Left cardiac atrium (tissue), 4 donors: Measurements from ENCODE around the gene NR6A1. TPM values are rescaled to one million over a fixed set of nuclear protein-coding genes. Genes with fewer than 3 reads are reported as not detected.
A peak's percentile ranks its signal among the peaks of the same experiment; 100 is the strongest.

Source experiments
- ATAC-seq, 2 donors: fragments of 200-7000 bp; cut with Tn5 transposase; one replicate each; pipeline ENCODE4 v1.9.1; 2020; ENCODE audit warnings: mild to moderate bottlenecking in 2 of 2, moderate library complexity in 2 of 2
- DNase-seq: peaks from one replicate; pipeline ENCODE4 v3.0.0-alpha.2; 2020
- intact Hi-C, 2 donors: fragments of 100-400 bp; cut with DNase I; formaldehyde crosslinking; loops; one replicate each; pipeline versions ENCODE4 v1.14.1 to v1.15.1; 2022 to 2023
- total RNA-seq, 2 donors: library from RNA; stranded (reverse); fragmentation: NEBNext Ultra II Directional; extraction: Animal tissue kit (Norgen Biotek cat#: 25700); gene quantifications; one replicate each; pipeline ENCODE4 v1.2.1, GENCODE V29; 2021
- donor health status: DM: no; HTN: yes; CAD: no.
- donor health status: DM: no; HTN: yes; CAD: no; lungs with severe emphysema.
- donor health status: DM: yes; HTN: yes; CAD: no.
- donor health status: Dilated cardiomyopathy.

The NR6A1 gene
- total RNA-seq, 2 donors from 2014 or later, result 1.2 to 1.3 TPM

DNA sequence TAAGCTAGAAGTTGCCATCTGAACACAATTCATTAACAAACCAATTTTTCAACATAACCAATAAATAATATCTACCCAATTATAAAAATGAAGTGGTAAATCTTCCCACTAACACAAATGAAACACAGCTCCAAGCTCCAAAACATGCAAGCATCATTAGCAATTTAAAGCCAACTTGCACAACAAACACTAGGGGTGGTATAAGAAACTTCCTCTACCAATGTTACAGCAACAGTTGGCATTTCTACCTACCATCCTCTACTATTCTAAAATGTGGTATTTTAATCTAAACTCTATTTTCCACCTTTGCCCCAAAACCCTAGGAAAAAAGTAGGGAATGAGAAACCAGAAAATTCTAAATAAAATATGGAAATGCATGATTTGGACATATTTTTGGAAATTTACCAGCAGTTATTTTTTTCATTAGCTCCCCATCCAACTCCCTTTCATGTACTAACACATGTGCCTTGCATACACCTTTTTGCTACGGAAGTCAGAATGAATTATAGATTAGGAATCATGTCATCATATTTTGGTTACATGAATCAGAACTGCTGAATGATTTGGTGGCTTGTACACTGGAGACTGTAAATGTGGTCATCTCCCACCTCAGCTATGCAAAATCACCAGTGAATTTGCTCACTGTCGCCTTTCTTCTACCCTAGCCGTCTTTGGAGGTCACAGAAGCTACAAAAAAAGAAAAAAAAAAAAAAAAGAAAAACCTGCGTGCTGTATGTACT lies 4.1 kb downstream of the NR6A1 start:
- ATAC-seq (no peak), DNase-seq (no peak)
- intact Hi-C loops, result no loop called here

DNA sequence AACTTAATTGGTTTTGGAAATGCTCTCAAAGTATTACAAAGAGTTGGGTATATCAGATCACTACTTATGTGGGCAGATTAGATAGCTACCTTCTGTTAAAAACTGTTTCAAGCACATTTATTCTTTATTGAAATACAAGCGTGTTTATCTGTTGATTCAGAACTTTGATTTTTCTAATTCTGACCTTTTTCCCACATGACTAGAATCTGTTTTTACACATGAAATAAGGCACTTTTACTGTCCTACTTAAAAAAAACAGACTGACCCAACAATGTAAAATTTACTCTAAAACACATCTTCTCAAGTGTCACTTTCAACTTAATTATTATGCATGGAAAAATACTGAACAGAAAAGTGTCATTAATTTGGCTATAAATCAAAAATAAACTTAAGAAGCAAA lies 4.8 kb downstream of the NR6A1 start:
- DNase-seq, result no peak
- no peak for ATAC-seq
- intact Hi-C loops, result no loop called here

DNA sequence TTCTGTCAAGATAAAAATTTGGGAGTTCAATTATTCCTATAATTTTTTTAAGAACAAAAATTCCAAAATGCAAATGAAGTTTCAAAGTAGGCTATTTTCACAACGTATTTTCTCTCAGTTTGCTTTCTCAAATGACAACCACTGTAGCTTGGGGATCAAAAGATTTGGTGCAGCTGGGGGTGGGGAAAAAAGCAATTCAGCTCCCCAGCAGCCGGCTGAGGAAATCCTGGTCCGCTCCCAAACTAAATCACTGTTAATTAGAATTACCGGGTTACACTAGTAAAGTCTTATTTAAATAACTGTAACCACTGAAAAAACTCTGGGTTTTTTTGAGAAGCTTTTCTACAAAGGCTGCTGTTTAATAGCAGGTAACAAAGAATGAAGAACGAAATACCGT lies 5.7 kb downstream of the NR6A1 start:
- DNase-seq (no peak), ATAC-seq (no peak)
- intact Hi-C loops, result no loop called here

DNA sequence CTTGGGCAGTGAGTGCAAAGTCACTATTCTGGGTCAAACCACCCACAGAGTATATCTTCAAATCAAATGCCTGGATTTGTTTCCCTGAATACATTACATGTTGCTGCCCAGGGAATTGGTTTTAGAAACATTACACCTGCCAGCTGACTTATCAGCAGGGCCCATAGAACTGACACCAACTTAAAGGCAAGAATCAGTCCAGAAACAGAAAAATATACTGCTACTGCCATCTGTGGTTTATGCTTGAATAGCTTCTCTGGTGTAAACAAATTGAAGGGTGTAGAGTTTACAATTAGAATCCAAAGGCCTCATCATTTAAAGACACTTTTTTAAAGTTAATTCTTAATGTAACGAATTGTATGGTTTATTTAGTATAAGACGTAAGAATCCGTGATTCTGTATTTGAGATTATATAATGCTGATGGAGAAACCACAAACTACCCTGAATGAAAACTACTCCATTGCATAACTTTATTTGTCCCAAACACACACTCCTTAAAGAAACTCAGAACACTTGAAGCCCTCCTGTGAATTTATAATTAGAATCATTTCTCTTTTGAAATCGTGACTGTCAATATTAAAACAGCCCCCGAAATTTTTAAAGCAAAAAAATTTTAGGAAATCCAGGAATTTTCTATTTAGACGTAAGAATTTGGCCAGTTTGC lies 6.2 kb downstream of the NR6A1 start:
- no peak for ATAC-seq
- DNase-seq, result no peak
- intact Hi-C loops, result no loop called here

DNA sequence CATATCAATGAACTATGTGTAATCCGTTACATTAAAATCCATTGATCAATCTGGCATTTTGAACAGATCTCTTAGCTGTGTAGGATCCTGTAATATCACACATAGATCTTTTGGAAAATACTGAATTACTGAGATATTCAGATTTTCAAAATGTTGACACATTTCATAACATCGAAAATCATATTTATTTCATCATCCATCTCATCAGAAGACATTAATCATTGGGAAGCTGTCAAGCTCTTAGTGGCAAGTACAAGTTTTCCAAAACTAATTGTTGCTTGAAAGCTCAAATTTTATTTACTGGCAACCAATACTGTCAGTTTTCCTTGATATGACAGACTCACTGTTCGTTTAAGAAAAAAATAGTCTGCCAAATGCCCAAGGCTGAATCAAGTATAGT lies 8.5 kb downstream of the NR6A1 start:
- intact Hi-C loops, result no loop called here
- no peak for ATAC-seq
- no peak for DNase-seq

DNA sequence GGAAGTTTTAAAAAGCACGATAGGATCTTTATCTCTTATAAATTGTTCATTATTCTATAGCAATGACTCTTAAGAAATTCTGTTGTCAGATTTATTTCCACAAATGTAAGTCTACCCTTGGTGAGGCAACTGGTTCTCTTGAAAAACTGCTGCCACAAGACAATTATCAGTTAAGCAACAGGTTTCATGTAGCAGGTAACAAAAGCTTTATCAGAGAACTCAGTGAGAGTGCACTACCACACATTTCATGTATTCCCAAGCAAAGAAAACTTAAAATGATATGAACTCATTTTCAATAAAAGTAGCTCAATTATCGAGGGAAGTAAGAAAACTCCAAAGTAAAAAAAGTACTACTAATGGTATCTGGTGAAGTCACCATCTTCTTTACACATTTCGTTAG lies 9.4 kb downstream of the NR6A1 start:
- ATAC-seq, result no peak
- intact Hi-C loops, result no loop called here
- no peak for DNase-seq

DNA sequence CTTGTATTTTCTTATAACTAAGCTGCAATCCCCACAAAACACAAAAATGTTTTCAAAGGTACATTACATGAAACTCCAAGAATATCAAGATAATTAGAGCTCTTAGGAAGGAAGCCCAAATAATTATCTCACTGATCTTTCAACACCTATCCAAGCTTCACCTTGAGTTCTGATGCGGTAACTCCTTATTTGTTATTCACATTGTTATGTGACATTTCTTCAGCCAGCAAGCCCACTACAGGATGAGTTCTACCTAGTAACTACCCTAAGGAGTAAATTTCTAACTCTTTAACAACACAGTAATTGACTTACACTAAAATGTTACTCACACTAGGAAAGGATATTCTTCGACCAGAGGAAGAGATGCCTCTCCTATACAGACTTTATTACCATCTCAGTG lies 9.9 kb downstream of the NR6A1 start:
- intact Hi-C loops, result no loop called here
- ATAC-seq (no peak), DNase-seq (no peak)

DNA sequence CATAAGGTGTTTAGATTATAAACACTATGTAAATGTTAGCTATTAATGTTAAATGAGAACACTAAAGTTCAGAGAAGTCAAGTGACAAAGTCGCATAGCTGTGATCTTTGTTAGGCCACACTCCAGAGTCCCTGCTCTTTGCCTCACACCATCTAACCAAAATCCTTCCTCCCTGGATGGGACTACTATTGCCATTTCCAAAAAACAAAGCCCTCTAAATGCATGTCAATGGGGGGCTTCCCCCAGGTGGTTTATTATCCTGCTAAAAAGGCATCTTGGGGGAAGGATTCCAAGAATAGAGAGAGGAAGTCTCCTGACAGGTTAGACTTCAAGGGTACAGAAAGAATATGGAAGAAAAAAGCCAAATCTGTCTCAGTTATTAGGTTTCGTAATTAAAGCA lies 10.4 kb downstream of the NR6A1 start:
- no peak for DNase-seq

DNA sequence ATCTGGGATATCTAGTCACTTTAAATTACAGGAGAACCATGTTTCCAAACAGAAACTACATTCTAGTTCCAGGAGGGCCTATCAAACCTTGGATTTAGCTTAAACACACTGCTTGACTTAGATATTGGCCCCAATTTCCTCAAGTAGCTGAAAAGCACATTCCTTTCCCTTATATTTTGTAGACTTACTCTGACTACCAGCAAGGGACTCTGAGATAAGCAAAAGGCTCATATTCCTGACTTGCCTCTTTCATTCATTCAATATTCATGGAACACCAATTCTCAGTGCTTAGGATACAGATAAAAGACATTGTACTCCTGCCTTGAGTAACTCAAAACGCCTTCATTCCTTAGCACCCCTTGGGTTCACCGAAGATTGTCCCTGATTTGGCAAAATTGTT lies 11.8 kb downstream of the NR6A1 start:
- intact Hi-C loops, result no loop called here
- ATAC-seq, result no peak
- DNase-seq, result no peak

More for the DNA sequence above, 10.4 kb downstream of the NR6A1 start:
- intact Hi-C loops, result no loop called here
- no peak for ATAC-seq

DNA sequence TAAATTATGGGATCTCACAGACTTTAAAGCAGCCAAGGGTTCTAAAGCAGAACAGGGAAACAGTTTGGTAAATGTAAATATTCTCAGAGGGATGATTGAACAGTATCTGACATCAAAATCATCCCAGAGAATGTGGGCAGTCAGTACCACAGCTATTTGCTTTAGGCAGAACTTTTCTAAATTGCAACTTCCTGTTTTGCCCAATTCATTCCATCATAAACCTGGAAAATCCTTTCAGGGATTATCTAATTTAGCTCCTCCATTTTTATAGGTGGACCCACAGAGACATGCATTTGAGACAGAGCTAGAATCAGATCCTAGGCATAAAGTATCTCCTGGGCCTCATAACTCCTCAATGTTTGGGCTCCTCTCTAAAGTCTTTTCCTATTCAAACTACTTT lies 12.4 kb downstream of the NR6A1 start:
- intact Hi-C loops, result no loop called here
- DNase-seq (no peak), ATAC-seq (no peak)

DNA sequence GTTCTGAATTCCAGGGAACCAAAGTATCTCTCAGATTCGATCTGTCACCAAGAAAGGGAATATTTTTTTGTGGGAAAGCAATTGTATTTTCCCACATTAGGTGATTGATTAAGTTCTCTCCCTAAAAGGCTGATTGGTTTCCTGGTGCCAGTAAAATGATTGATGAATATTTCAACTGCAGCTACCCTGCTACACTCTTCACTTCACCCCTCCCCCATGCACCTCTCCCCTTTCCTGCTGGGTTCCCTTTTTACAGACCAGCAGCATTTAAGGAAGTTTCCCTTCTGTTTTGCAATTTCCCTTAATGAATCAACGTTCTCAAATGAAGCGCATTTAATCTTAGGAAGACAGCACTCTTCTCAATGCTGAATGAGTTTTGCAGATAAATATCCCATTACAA lies 13.1 kb downstream of the NR6A1 start:
- DNase-seq, result no peak
- peak; percentile 26 to 34 for ATAC-seq
- intact Hi-C loops, result no loop called here

DNA sequence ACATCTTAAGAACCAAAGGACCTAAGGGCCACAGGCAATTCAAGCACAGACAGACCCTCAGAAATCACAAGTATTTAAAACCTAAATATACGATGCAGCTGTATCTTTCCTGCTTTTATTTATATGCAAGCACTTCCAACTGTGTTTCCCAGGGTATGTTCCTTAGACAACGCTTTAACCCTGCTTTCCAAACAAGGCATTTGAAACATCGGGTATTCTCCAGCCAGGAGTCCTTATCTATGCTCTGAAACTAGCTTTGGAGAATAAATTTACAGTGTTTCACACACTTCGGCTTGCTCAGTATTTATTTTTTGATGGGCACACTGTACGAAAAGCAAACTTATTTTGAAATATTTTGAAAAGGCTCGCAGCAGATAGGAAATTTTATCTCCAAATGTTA lies 13.5 kb downstream of the NR6A1 start:
- ATAC-seq (no peak), DNase-seq (no peak)
- intact Hi-C loops, result no loop called here

DNA sequence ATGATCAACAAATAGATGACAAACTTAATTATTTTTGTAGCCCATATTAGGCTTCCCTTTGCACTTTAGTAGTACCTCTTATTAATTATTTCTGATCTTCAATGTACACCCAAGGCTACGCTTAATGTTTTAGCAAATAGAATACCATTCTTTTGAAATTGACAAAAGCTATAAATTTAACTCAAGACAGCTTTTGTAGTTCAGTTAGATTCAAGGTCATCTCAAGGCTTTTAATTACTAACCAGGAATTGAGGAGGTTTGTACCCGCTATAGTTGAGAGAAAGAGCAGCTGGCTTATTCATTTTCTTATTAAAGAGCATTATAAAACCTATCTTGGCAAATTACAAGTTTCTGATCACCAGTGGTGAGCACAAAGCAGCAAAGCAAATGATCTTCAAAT lies 15.1 kb downstream of the NR6A1 start:
- ATAC-seq (no peak), DNase-seq (no peak)
- intact Hi-C loops, result no loop called here

DNA sequence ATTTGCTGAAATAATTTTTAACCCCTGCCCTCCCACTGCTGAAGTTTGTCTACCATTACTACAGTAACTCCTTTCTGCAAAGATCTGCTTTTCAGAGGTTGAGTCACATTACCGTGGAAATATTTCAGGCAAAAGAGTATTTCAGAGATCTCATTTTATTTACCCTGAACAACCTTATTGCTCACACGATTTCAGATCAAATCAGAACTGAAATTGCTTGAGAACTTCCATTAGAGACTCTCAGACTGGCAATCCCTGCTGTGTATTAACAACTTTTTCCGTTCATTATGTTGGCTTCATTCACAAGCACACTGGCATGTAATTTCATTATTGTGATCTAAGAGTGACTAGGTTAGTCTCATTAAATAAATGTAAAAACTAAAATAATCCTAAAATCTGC lies 16.1 kb downstream of the NR6A1 start:
- DNase-seq (no peak), ATAC-seq (no peak)
- intact Hi-C loops, result no loop called here

DNA sequence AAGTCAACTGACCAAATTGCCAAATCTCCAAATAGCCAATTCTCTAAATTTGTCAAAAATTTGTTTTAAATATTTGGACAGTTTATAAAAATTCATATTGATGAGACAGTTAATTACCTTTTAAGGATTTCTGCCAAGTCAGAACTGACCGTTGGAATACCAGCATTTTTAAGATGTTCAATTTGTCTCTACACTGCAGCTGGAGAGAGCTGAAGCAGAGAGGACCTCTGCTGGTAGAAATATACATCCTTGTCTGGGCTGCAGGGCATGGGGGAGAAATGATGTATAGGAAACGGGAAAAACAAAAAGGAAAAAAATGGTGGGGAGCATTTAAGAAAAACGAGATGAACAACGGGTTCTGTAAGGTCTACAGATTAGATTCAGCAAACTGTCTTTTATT lies 16.8 kb downstream of the NR6A1 start:
- intact Hi-C loops, result no loop called here
- no peak for ATAC-seq
- DNase-seq, result no peak

DNA sequence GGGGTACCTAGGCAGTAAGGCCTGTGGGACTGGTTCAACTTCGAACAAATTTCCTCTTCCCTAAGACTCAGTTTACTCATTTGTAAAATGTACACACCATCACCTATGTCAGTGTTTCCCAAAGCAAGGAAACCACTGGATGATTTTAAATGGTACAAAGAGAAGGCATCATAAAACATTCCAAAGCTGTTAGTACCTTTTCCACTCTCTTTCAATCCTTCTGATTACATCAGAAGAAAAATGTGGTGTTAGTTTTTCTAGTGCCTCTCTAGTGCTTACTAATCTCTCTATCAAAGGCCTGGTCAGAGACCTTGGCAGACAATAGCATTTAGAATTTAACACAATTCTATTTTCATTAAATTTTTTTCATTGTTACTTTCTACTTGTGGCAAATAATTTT lies 18.1 kb downstream of the NR6A1 start:
- ATAC-seq (no peak), DNase-seq (no peak)
- intact Hi-C loops, result no loop called here

DNA sequence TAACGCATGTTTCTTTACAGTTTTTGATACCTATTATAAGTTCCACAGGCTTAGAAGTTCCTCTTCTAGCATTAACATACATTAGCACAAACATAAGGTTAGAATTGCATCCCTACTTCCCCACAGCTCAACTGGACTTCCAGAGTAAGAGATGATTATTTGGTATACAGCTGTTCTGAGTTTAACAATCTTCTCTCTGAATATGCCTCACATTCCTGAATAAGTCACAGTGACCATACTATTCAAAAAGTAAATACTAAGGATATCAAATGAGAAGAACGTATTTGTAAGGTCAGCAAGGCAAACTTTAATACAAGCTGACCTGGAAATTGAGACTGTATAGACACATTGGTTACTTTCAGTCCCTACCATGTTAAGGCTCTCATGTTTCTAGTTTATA lies 21.3 kb downstream of the NR6A1 start:
- ATAC-seq (no peak), DNase-seq (no peak)
- intact Hi-C loops, result no loop called here

DNA sequence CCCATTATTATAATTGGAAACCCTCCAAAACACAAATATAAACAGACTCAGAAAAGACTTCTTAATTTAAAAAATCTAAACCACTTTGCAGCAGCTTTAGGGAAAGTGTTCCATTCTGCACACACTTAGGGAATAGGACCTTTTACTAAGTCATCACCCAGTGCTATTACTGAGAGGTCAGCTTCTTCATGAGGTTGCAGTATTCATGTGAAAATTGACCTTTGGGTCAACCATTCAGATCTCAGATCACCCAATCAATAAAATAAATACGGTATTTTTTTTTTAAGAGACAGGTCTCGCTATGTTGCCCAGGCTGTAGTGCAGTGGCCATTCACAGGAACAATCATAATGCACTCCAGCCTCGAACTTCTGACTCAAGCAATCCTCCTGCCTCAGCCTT lies 21.8 kb downstream of the NR6A1 start:
- ATAC-seq, result no peak
- no peak for DNase-seq
- intact Hi-C loops, result no loop called here

DNA sequence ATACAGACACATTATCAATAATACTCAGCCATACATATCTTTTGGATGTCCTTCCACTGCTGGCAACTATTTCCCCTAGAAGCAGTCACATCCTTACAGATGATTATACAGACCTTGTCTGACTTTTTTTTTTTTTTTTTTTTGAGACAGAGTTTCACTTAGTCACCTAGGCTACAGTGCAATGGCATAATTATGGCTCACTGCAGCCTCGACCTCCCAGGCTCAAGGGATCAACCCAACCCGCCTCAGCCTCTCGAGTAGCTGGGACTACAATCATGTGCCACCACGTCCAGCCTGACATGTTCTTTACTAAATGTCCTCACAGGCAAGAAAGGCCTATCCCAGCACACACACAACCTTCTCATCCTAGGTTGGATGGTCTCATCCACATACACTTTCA lies 24.0 kb downstream of the NR6A1 start:
- DNase-seq, result no peak
- no peak for ATAC-seq
- intact Hi-C loops, result no loop called here

DNA sequence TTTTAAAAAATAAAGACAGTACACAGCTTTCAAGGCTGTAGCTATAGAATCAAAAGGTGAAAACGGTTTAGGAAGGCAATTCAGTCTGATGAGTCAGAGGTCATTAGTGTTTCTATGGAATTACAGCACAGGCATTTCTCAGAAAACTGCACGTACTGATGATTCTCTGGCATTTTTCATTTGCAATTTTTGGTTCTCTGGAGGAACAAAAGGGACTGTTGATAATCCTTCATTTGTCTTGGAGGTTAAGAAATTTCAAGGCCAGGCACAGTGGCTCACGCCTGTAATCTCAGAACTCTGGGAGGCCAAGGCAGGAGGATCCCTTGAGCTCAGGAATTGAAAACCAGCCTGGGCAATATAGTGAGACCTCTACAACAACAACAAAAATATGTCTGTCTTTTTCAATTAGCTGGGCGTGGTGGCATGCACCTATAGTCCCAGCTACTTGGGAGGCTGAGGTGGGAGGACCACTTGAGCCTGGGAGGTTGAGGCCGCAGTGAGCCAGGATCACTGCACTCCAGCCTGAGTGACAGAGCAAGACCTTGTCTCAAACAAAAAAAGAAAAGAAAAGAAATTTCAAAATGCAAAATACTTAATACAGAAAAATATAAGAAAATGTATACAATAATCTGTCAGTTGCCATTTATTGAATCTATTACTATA lies 27.3 kb downstream of the NR6A1 start:
- intact Hi-C loops, result no loop called here

DNA sequence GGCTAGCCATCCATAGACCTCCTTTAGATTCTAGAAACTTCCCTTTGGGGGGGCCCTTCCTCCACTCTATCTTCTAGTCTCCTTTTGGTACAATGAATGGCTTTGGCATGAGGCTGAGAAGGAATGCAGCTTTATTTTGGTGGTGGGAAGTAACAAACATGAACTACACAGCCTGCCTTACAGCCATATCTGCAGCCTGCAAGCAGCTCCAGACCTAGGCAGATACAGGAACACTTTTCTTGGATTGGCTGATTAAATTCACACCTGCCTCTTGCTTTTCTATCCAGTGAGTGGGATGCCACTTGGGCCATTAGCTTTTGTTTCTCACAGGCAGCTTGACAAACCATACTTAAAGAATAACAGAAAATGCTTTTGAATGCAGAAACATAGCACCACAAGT lies 28.2 kb downstream of the NR6A1 start:
- intact Hi-C loops, result no loop called here
- ATAC-seq (no peak), DNase-seq (no peak)

More for the DNA sequence above, 27.3 kb downstream of the NR6A1 start:
- no peak for DNase-seq
- no peak for ATAC-seq
